Measurements from ENCODE around the gene GPR55. TPM values are rescaled to one million over a fixed set of nuclear protein-coding genes. Genes with fewer than 3 reads are reported as not detected.
A peak's percentile ranks its signal among the peaks of the same experiment; 100 is the strongest.

GPR55 gene
- total and polyA plus RNA-seq, 4 experiments from 2014 or later, result 2.4 to 8.3 (median 8.1) TPM; not detected in 1

DNA sequence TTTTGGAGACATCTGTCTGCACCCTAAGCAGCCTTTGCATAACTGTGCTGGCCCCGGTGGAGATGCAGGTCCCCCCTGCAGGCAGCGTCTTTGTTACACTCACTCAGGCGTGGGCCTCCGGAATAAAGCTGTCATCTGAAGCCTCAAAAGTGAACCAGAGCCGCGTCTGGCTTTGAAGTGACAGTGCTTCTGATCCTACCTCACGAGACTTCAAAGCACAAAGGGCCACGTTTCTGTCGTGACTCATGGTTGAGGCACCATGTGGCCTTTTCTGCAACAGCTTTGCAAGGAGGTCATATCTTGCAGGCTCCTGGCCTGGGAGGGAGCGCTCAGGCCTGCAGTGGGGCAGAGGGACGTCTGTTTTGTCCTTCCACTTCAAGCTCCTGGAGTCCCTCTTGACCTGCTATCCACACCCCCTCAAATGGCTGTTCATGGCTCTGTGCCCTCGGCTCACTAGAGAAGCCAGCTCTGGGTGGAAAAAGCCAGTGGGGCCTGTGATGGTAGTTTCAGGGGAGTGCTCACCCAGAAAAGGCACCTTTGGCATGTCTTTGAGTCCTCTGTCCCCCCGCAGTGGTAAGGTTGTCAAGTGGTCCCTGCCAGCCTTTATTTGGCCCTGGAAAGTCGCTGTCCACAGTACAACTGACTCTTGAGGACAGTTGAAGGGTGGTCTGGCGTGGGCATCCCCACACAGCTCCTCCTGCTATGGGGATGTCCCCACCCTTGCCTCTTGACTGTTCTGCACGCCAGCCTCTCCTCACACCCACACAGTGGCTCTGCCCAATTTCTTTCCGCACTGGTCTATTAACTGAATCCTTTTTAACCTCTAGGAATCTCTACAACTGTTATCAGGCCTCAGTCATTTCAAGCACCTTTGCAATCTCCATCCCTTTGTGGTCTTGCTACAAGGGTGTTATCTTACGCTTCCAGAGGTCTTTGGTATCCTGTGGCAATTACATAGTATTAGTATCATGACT is 19.3 kb downstream of the GPR55 start:
- Histone ChIP-seq H3K4me3 (ENCODE audit: low read length in 2 of 2) (no peak overlapping the region), H3K27ac (ENCODE audit: low read depth, low read length) (no peak overlapping the region), H3K9me3 (ENCODE audit: control insufficient read depth in 1 of 2, low read length in 2 of 2) (no peaks in the 10 kb centered on the region), H3K27me3 (ENCODE audit: insufficient read depth, low read length) (no peaks in the 10 kb centered on the region), H3K36me3 (ENCODE audit: insufficient read depth, low read length) (no peaks in the 10 kb centered on the region), H3K4me1 (ENCODE audit: insufficient read depth, low read length) (peaks cover 17% of the 10 kb centered on the region)
- Mint-ChIP-seq H3K4me3 (peak overlapping the region in 3 of 8 donors; percentile 22 to 41 (median 23)), H3K27me3 (peaks cover 0 to 2% of the 10 kb centered on the region in 2 donors), H3K36me3 (peaks cover 8 to 11% of the 10 kb centered on the region in 2 donors), H3K9me3 (no peaks in the 10 kb centered on the region), H3K27ac (peak overlapping the region in 6 of 7 donors; percentile 25 to 66 (median 40)), H3K4me1 (peaks cover 14 to 34% (median 23%) of the 10 kb centered on the region in 4 donors)
- ChIA-PET CTCF (ENCODE audit: partially characterized antibody) (interaction anchor here (0.8 to 13.7 kb wide), 4 partner anchors 19 to 81 kb away, joined by 3 to 256 read pairs (median 6); no protein-coding TSS in a partner anchor), POLR2A (ENCODE audit: partially characterized antibody) (interaction anchor here (2.7 to 3.9 kb wide), 2 partner anchors 18 to 81 kb away, joined by 8 to 12 read pairs; partner anchors contain the start of gene GPR55)
- intact Hi-C loops (cut with micrococcal nuclease), result loop anchor here (1.0 to 10.0 kb wide), 3 partner anchors 19 to 149 kb away; partner anchors contain the start of gene PSMD1
- peak; percentile 57 to 85 (median 64) for DNase-seq

- Mint-ChIP-seq H3K4me1 (peaks cover 14 to 34% (median 23%) of the 10 kb centered on the region in 4 donors), H3K27me3 (peaks cover 1 to 2% of the 10 kb centered on the region in 2 donors), H3K36me3 (peaks cover 2 to 6% of the 10 kb centered on the region in 2 donors), H3K27ac (peak overlapping the region in 4 of 7 donors; percentile 25 to 41 (median 38)), H3K9me3 (no peaks in the 10 kb centered on the region), H3K4me3 (peak overlapping the region in 1 of 8 donors; percentile 22)
- no peaks in the 10 kb centered on the region for H3K27me3 ChIP-seq (ENCODE audit: insufficient read depth, low read length)
- H3K36me3 ChIP-seq (ENCODE audit: insufficient read depth, low read length), result no peaks in the 10 kb centered on the region
- H3K4me1 ChIP-seq (ENCODE audit: insufficient read depth, low read length), result peaks cover 17% of the 10 kb centered on the region
- no peak for DNase-seq
- H3K4me3 ChIP-seq (ENCODE audit: low read length in 2 of 2), result no peak overlapping the region
- intact Hi-C loops (cut with micrococcal nuclease), result loop anchor here (1.0 to 10.0 kb wide), 3 partner anchors 19 to 150 kb away; partner anchors contain the start of gene PSMD1
- POLR2A ChIA-PET (ENCODE audit: partially characterized antibody), result interaction anchor here (2.7 to 3.9 kb wide), 2 partner anchors 19 to 82 kb away, joined by 8 to 12 read pairs; partner anchors contain the start of gene GPR55
- CTCF ChIA-PET (ENCODE audit: partially characterized antibody), result interaction anchor here (0.9 to 13.7 kb wide), 5 partner anchors 19 to 148 kb away, joined by 3 to 256 read pairs (median 8); partner anchors contain the start of gene ITM2C
- no peak overlapping the region for H3K27ac ChIP-seq (ENCODE audit: low read depth, low read length)
- no peaks in the 10 kb centered on the region for H3K9me3 ChIP-seq (ENCODE audit: control insufficient read depth in 1 of 2, low read length in 2 of 2)
Measured at GRCh38 chr2:230904856-230905447, 20.1 kb downstream of the GPR55 start.

DNA sequence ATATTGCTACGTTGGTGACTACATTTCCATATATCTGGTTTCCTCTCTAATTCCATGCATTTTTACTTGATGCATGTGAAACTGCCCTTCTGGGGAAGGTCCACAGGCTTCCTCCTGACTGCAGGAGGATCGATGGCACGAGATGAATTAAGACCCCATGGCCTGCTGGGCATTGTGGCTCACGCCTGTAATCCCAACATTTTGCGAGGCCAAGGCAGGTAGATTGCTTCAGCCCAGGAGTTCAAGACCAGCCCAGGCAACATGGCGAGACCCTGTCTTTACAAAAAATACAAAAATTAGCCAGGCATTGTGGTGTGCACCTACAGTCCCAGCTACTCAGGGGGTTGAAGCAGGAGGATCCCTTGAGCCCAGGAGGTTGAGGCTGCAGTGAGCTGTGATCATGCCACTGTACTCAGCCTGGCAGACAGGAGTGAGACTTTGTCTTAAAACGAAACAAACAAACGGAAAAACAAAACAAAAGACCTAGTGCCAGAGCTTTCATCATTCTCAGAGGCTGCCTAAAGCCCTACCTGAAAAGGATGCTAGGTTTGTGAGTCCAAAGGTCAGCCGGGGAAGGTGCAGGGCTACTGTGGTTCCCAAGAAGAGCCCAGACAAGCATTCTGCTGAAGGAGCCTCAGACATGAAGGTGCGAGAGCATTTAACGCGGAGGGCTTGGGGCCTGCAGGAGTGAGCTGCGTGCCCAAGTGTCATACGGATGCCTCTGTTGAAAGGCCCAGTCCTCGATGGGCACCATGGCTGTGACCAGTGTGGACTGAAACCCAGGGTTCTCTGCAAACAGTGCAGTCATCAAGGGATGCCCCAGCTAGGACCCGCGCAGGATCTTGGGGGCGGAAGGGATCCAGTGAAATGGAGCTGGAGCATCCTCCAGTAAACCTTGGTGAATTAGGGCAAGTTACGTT is 21.6 kb downstream of the GPR55 start:
- Mint-ChIP-seq H3K36me3 (peaks cover 0 to 2% of the 10 kb centered on the region in 2 donors), H3K27me3 (peaks cover 3 to 5% of the 10 kb centered on the region in 2 donors), H3K27ac (peak overlapping the region in 1 of 7 donors; percentile 29), H3K4me1 (peaks cover 9 to 26% (median 21%) of the 10 kb centered on the region in 4 donors), H3K4me3 (no peak overlapping the region), H3K9me3 (no peaks in the 10 kb centered on the region)
- Histone ChIP-seq H3K4me1 (ENCODE audit: insufficient read depth, low read length) (peaks cover 17% of the 10 kb centered on the region), H3K4me3 (ENCODE audit: low read length in 2 of 2) (no peak overlapping the region), H3K36me3 (ENCODE audit: insufficient read depth, low read length) (no peaks in the 10 kb centered on the region), H3K27me3 (ENCODE audit: insufficient read depth, low read length) (no peaks in the 10 kb centered on the region), H3K27ac (ENCODE audit: low read depth, low read length) (no peak overlapping the region), H3K9me3 (ENCODE audit: control insufficient read depth in 1 of 2, low read length in 2 of 2) (no peaks in the 10 kb centered on the region)
- no peak for DNase-seq
- POLR2A ChIA-PET (ENCODE audit: partially characterized antibody), result interaction anchor here (2.0 to 3.9 kb wide), 3 partner anchors 20 to 84 kb away, joined by 6 to 12 read pairs (median 8); partner anchors contain the start of gene GPR55
- CTCF ChIA-PET (ENCODE audit: partially characterized antibody), result interaction anchor here (0.9 to 13.7 kb wide), 5 partner anchors 39 to 149 kb away, joined by 3 to 256 read pairs (median 8); partner anchors contain the start of genes ITM2C and SPATA3
- intact Hi-C loops (cut with micrococcal nuclease), result loop anchor here (2.0 to 10.0 kb wide), 2 partner anchors 37 to 151 kb away; partner anchors contain the start of gene PSMD1

DNA sequence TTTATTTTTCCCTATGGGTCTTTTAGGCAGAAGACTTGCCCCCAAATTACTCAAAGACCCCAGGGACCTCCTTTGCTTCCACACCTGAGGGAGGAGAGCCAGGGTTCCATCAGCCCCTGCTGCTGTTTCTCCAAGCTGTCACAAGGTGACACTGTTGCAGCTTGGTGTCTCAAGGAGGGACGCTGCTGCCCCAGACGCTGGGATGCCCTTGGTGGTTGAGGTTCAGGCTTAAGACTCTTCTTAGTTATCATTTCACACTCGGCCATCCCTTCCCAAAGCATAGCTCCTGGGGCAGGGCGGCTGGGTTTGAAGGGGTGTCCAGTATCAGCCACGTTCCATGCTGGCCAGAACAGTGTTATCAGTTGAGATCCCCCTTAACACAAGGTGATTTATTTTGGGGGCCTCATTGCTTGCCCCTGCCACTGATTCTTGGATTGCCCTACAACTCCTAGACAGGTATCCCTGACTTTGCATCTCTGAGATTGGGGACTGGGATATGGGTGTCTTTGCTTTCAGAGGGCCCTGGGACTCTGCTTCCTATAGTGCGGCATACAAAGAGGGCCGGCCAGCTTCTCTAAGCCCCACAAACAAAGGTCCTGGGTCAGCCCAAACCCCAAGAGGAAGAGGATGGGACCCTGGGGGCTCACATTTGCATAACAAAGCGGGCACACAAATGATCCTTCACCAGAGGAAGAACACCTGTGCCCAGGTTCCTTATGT is 22.7 kb downstream of the GPR55 start:
- Mint-ChIP-seq H3K27me3 (peaks cover 5 to 7% of the 10 kb centered on the region in 2 donors), H3K27ac (no peak overlapping the region), H3K36me3 (no peaks in the 10 kb centered on the region), H3K4me3 (no peak overlapping the region), H3K9me3 (no peaks in the 10 kb centered on the region), H3K4me1 (peaks cover 7 to 23% (median 18%) of the 10 kb centered on the region in 4 donors)
- Histone ChIP-seq H3K36me3 (ENCODE audit: insufficient read depth, low read length) (no peaks in the 10 kb centered on the region), H3K27ac (ENCODE audit: low read depth, low read length) (no peak overlapping the region), H3K27me3 (ENCODE audit: insufficient read depth, low read length) (no peaks in the 10 kb centered on the region), H3K9me3 (ENCODE audit: control insufficient read depth in 1 of 2, low read length in 2 of 2) (no peaks in the 10 kb centered on the region), H3K4me3 (ENCODE audit: low read length in 2 of 2) (no peak overlapping the region), H3K4me1 (ENCODE audit: insufficient read depth, low read length) (peaks cover 17% of the 10 kb centered on the region)
- CTCF ChIA-PET (ENCODE audit: partially characterized antibody), result interaction anchor here (0.9 to 13.7 kb wide), 10 partner anchors 18 to 151 kb away, joined by 3 to 256 read pairs (median 5); partner anchors contain the start of genes GPR55 and SPATA3
- POLR2A ChIA-PET (ENCODE audit: partially characterized antibody), result interaction anchor here (0.5 to 3.9 kb wide), 5 partner anchors 22 to 85 kb away, joined by 3 to 12 read pairs (median 6); partner anchors contain the start of gene GPR55
- DNase-seq, result peak in 4 of 5 donors; percentile 33 to 54 (median 38)
- intact Hi-C loops (cut with micrococcal nuclease), result loop anchor here (1.0 to 10.0 kb wide), 2 partner anchors 85 to 152 kb away; partner anchors contain the start of gene PSMD1

DNA sequence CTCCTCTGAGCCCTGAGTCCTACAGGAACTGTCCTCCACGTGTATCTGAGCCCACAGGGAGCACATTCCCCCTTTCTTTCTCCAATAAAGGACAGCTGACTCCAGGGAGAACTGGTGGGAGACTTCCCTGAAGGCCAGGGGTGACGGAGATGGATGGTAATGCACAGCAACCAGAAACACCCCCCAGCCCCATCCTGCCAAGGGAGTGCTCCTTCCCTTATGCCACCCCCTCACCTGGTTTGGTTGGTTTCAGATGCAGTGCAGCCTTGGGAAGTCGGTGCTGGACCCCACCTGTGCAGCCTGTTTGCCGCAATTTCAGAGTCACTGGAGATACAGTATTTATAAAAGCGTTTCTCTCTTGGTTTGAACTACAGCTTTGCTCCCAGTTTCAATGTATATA is 24.0 kb downstream of the GPR55 start:
- Mint-ChIP-seq H3K9me3 (no peaks in the 10 kb centered on the region), H3K4me1 (peaks cover 4 to 18% (median 14%) of the 10 kb centered on the region in 4 donors), H3K36me3 (no peaks in the 10 kb centered on the region), H3K27me3 (peaks cover 8 to 10% of the 10 kb centered on the region in 2 donors), H3K27ac (peak overlapping the region in 1 of 7 donors; percentile 51), H3K4me3 (peak overlapping the region in 1 of 8 donors; percentile 26)
- ChIA-PET CTCF (ENCODE audit: partially characterized antibody) (interaction anchor here (1.0 to 13.7 kb wide), 6 partner anchors 12 to 838 kb away, joined by 3 to 256 read pairs (median 5); partner anchors contain the start of gene GPR55), POLR2A (ENCODE audit: partially characterized antibody) (interaction anchor here (2.0 kb wide), 1 partner anchor 86 kb away, joined by 12 read pairs; no protein-coding TSS in a partner anchor)
- Histone ChIP-seq H3K9me3 (ENCODE audit: control insufficient read depth in 1 of 2, low read length in 2 of 2) (no peaks in the 10 kb centered on the region), H3K27ac (ENCODE audit: low read depth, low read length) (no peak overlapping the region), H3K27me3 (ENCODE audit: insufficient read depth, low read length) (no peaks in the 10 kb centered on the region), H3K36me3 (ENCODE audit: insufficient read depth, low read length) (no peaks in the 10 kb centered on the region), H3K4me1 (ENCODE audit: insufficient read depth, low read length) (peaks cover 14% of the 10 kb centered on the region), H3K4me3 (ENCODE audit: low read length in 2 of 2) (no peak overlapping the region)
- intact Hi-C loops (cut with micrococcal nuclease), result loop anchor here (10.0 kb wide), 1 partner anchor 154 kb away; the partner anchor contains the start of gene PSMD1
- no peak for DNase-seq

Measured in CD4-positive, alpha-beta memory T cell (primary cell).